GM15510 (cell line): ENCODE measurements around the gene RAB9B.

Experiments used
- POLR2A ChIP-seq: IDR thresholded peaks from 3 replicates; pipeline ENCODE4 v1.6.1; 2011; ENCODE audit warnings: borderline replicate concordance; ENCODE audit not compliant: insufficient read length; ENCODE audit errors: extremely low read depth

The RAB9B gene, protein sequence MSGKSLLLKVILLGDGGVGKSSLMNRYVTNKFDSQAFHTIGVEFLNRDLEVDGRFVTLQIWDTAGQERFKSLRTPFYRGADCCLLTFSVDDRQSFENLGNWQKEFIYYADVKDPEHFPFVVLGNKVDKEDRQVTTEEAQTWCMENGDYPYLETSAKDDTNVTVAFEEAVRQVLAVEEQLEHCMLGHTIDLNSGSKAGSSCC

GRCh38 chrX:103831803-103832544 is at the start of gene RAB9B:
RAB9B (minus strand) TSS chrX:103832257; CDS start chrX:103825784, 6,473 bp downstream.
- no peak for TF ChIP-seq POLR2A

DNA sequence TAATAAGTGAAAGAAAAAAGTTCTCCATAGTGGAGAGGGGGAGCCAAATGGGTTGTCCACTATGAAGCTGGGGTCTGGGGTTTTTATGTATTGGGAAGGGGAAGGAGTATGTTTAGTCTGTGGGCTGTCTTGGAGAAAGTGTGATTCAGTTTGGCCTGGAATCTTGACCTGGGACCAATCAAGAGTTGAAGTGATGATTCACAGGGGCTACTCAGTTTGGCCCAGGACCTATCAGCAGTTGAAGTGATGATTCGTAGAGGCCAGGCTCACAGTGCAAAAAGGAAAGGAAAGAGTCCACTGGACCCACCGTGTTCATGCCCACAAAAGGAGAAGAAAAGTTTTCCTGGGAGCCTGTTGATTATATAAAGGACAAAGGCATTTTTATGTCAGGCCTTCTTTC is 47.3 kb upstream of the RAB9B start:
- TF ChIP-seq POLR2A, result no peak

DNA sequence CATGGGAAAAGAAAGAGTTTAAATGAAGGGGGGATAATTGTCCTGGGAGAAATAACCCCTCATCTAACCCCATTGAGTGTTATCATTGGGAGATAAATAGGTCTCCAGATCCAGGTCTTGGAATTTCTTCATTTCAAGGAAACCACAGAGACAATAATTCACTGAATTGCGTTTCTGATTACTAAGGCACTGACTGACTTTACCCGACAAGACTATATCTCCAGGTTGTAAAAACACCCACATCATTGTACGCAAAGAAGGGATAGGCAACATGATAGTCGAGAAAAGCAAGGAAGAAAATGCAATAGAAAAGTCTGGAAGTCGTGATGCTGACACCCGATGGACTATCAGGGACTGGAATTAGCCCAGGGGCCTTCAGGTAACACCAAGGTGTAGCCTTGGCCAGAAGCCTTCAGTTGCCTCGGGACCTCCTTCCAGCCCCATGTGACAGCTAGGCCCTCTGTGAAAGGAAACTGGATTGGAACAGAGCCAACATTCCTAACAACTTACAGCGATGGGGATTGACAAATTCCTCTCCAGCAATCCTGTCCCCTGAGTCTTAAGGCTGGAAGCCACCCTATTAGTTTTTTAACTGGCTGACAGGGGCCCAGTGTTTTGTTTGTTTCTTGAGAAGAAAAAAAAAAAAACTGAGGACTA is 46.5 kb upstream of the RAB9B start:
- TF ChIP-seq POLR2A, result no peak

- no peak for TF ChIP-seq POLR2A
Measured at GRCh38 chrX:103877571-103877970, 45.5 kb upstream of the RAB9B start.

DNA sequence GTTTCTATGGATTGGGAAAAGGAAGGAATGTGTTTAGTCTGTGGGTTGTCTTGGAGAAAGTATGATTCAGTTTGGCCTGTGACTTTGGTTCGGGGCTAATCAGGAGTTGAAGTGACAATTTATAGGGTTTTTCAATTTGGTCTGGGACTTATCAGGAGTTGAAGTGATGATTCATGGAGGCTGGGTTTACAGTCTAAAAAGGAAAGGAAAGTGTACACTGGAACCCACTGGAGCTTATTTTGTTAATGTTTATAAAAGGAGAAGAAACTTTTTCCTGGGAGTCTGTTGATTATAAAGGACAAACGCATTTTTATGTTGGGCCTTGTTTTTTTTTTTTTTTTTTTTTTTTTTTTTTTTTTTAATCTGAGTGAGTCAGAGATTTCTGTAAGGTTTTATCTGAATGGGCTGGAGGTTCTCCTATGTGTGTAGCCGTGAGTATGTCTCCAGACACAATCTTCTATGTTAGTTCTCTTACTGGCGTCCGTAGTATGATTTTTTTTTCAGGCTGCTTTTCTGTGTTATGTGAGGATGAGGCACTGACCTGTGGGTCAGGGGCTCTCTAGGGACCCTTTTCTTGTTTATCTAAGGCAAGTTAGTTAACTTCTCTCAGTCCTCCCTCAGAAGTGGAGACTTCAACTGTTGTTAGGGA is 33.0 kb upstream of the RAB9B start:
- TF ChIP-seq POLR2A, result no peak

- no peak for TF ChIP-seq POLR2A
Measured at GRCh38 chrX:103864149-103864548, 32.1 kb upstream of the RAB9B start.

DNA sequence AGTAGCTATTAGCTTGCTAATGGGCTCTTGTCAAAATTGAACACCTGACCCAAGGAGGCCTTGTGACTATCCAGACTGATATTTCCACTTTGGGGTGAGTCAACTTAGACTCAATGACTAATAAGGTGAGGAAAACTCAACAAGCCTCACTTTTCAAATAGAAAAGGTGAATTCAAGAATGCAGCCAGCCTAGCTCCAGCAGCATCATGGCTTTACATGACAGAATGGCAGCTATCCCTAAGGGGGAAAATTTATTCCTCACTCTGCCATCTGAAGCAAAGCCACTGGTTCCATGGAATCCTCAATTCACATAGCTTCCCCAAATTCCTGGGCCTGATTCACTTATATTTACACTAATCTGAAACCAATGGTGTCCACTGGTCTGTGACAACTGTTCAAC is 29.1 kb upstream of the RAB9B start:
- no peak for TF ChIP-seq POLR2A

GRCh38 chrX:103849558-103849957 is 17.5 kb upstream of the RAB9B start:
- no peak for TF ChIP-seq POLR2A

DNA sequence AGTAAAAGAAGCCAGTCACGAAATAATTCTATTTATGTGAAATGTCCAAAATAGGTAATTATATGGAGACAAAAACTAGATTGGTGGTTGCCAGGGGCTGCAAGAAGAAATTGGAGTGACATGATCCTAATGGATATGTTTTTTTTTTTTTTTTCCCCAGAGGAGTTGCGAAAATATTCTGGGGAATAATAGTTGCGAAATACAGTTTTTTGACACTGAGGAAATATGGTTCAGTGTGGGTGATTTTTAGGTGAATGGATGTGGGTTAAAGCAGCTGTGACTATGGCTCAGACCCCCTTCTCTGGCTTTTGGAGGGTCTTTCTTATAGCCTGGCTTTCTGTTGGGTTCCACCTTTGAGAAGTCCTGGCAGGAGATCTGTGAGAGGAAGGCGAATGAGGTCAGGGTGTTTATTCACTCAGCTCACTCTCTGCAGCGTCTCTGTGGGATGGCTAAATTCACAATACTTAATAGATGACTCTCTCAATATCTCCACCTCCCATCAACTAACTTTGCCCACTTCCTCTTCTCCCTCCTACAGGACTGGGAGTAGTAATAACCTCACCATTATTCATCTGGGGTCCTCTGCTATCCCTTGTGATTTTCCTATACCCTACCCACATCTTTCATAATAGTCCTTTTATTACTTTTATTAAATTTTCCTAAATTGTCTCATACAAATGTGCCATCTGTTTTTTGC is 15.3 kb upstream of the RAB9B start:
- no peak for TF ChIP-seq POLR2A

DNA sequence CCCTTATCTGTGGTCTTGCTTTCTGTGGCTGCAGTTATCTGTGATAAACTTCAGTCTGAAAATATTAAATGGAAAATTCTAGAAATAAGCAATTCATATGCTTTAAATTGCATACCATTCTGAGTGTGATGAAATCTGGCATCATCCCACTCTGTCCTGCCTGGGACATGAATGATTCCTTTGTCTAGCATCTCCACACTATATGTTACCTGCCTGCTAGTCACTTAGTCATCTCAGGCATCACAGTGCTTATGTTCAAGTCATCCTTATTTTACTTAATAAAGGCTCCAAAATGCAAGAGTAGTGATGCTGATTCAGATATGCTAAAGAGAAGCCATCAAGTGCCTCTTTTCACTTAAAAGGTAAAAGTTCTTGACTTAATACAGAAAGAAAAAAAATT is 14.3 kb upstream of the RAB9B start:
- no peak for TF ChIP-seq POLR2A

DNA sequence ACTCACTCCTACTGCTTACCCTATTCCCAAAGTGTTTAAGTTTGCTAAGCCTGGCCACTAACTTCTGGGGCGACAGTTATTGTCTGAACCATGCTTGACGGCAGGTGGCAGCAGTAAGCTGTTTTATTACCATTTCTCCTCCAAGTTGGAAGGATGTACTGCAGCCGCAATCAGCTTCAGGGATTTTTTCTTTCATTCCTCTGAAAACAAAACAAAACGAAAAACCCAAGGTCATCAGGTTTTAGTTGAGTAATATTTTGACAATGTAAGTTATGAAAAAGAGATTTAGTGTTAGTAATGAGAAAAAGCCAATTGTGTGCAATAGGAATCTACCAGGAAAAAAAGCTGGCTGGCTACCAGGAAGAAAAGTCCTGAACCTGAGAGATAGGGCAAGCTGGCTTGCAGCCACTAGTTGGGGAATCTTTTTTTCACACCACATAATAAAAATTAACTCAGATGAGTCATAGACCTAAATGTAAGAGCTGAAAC is 13.2 kb upstream of the RAB9B start:
- TF ChIP-seq POLR2A, result no peak

DNA sequence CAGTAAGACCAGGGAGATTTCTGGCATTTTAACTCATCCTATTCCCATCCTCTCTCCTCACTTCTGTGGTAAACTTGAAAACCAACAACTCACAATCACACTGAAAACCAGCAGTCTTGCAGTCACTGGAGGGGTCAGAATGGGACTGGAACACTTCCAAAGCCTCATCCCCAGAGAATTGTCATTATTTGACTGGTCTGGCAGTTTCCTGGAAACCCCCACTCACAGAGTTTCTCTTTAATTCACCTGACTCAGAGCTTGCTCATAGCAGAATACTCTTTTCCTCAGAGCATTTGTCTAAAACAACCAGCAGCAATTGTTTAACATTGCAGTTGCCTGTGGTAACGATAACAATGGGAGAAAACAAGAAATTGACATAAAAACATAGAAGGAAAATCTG is 7.3 kb upstream of the RAB9B start:
- no peak for TF ChIP-seq POLR2A

- no peak for TF ChIP-seq POLR2A
Measured at GRCh38 chrX:103831342-103831802, 685 bp downstream of the RAB9B start.

DNA sequence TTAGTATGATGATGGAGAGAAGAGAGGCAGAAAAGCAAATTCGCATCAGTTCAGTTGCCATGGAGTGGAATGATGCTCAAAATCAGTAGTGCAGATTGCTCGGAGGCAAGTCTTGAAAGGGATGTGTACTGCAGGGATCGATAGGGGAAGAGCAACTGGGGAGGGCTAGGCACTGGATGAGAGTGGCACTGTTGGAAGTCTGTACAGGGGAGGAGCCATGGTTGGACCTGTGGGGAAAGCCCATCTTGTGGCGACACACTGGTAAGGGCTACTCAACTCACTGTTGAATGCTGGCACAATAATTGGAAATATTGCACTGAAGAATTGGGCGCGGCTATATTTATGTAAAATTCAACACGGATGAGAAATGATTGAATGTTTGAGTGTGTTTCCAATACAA is 1.2 kb downstream of the RAB9B start:
- TF ChIP-seq POLR2A, result no peak
